Epithelial cell of esophagus (primary cell): ENCODE measurements around the gene RPL32.

Experiments
- DNase-seq: peaks from one replicate; pipeline ENCODE4 v3.0.0; 2010; ENCODE audit warnings: low read depth
- H3K4me3 ChIP-seq: 2 replicates; pipeline ENCODE4 v1.5.1; 2011; ENCODE audit warnings: mild to moderate bottlenecking, low read length, control low read depth
- TF ChIP-seq, protein P1 (sequence below): IDR thresholded peaks from 2 replicates; pipeline ENCODE4 v1.5.1; 2011; ENCODE audit warnings: low read depth, mild to moderate bottlenecking, low read length, control low read depth, inconsistent platforms; ENCODE audit not compliant: insufficient read depth; ENCODE audit errors: missing control alignments

RPL32 gene

DNA sequence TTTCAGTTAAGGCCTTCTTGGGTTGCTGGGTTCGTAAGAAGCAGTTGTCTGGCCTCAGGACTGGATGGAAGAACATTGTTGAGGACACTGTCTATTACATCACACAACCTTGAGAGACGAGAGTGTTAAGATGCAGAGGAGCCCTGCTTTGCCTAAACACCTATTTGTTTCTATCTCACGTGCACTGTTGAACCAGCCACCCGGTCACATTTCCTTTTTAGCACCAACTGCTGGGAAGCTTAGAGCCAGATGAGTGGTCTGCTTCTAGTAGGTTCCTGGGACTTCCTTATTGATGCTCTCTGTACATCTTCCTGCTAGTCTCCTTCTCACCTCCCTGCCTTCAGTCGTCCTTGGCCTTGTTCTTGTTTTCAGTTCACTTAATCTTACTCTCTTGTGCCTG, 22.6 kb downstream of the RPL32 start:
- H3K4me3 ChIP-seq, result no peak overlapping the region
- TF ChIP-seq, protein P1, sequence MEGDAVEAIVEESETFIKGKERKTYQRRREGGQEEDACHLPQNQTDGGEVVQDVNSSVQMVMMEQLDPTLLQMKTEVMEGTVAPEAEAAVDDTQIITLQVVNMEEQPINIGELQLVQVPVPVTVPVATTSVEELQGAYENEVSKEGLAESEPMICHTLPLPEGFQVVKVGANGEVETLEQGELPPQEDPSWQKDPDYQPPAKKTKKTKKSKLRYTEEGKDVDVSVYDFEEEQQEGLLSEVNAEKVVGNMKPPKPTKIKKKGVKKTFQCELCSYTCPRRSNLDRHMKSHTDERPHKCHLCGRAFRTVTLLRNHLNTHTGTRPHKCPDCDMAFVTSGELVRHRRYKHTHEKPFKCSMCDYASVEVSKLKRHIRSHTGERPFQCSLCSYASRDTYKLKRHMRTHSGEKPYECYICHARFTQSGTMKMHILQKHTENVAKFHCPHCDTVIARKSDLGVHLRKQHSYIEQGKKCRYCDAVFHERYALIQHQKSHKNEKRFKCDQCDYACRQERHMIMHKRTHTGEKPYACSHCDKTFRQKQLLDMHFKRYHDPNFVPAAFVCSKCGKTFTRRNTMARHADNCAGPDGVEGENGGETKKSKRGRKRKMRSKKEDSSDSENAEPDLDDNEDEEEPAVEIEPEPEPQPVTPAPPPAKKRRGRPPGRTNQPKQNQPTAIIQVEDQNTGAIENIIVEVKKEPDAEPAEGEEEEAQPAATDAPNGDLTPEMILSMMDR, result no peak

DNA sequence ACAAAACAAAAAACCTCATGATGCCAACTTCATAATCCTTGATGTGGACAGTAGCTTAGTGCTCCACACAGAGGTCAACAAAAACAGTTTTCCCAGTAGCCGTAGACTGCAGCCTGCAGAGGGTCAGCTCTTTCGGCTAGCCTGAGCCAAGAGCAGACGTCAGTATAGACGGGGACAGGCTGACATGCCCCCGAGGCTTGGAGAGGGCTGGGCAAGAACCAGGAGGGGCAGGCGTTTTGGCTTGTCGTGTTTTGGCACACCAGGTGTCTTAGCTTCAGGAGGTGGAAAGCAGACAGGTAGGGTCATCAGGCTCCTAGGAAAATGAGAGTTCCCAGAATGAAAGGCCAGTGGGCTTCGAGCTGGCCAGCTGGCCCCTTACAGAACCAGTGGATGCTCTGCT, 23.1 kb downstream of the RPL32 start:
- H3K4me3 ChIP-seq, result no peak overlapping the region
- TF ChIP-seq, protein P1, result no peak
- no peak for DNase-seq

More for the DNA sequence above, 22.6 kb downstream of the RPL32 start:
- DNase-seq, result no peak

DNA sequence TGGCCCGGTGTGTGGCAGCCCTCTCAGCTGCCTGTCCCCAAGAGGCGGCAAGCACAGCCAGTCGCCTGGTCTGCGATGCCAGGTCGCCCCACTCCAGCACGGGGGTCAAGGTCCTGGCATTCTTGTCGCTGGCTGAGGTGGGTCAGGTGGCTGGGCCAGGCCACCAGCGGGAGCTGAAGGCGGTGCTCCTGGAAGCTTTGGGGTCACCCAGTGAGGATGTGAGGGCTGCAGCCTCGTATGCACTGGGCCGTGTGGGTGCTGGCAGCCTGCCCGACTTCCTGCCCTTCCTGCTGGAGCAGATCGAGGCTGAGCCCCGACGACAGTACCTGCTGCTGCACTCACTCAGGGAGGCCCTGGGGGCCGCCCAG, 24.0 kb downstream of the RPL32 start:
- TF ChIP-seq, protein P1, result no peak
- H3K4me3 ChIP-seq, result no peak overlapping the region
- DNase-seq, result no peak

DNA sequence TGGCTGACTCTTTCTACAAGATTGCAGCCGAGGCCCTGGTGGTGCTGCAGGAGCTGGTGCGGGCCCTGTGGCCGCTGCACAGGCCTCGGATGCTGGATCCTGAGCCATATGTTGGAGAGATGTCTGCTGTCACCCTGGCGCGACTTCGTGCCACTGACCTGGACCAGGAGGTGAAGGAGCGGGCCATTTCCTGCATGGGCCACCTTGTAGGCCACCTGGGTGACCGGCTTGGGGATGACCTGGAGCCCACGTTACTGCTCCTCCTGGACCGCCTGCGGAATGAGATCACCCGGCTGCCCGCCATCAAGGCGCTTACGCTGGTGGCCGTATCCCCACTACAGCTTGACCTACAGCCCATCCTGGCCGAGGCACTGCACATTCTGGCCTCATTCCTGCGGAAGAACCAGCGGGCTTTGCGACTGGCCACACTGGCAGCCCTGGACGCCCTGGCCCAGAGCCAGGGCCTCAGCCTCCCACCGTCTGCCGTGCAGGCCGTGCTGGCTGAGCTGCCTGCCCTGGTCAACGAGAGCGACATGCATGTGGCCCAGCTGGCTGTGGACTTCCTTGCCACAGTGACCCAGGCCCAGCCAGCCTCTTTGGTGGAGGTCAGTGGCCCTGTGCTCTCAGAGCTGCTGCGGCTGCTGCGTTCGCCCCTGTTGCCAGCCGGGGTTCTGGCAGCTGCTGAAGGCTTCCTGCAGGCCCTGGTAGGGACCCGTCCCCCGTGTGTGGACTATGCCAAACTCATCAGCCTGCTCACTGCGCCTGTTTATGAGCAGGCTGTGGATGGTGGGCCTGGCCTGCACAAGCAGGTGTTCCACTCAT, 24.6 kb downstream of the RPL32 start:
- TF ChIP-seq, protein P1, result no peak
- no peak for DNase-seq
- no peak overlapping the region for H3K4me3 ChIP-seq

DNA sequence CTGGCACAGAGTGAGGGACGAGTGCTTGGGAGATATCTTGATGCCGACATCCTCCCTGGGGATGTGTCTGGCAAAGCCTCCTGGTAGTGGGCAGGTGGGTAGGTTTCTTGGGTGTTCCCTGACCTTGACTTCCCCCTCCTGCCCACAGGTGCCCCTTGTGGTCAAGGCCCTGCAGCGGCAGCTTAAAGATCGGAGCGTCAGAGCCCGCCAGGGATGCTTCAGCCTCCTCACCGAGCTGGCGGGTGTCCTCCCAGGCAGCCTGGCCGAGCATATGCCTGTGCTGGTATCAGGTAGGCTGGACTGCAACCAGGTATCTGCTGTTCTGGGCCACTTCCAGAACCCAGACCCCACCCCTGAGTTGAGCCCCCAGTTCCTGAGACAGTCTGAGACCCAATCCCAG, 25.6 kb downstream of the RPL32 start:
- TF ChIP-seq, protein P1, result no peak
- no peak for DNase-seq
- no peak overlapping the region for H3K4me3 ChIP-seq

DNA sequence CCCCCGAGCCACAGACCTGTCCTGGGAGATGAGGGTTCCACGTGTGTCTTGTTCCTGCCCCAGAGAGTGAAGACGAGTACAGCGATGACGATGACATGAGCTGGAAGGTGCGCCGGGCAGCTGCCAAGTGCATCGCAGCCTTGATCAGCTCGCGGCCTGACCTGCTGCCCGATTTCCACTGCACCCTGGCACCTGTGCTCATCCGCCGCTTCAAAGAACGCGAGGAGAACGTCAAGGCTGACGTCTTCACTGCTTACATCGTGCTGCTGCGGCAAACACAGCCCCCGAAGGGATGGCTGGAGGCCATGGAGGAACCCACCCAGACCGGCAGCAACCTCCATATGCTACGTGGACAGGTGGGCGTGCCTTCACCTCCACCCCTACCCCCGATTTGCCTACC, 26.3 kb downstream of the RPL32 start:
- H3K4me3 ChIP-seq, result no peak overlapping the region
- TF ChIP-seq, protein P1, result no peak
- no peak for DNase-seq

DNA sequence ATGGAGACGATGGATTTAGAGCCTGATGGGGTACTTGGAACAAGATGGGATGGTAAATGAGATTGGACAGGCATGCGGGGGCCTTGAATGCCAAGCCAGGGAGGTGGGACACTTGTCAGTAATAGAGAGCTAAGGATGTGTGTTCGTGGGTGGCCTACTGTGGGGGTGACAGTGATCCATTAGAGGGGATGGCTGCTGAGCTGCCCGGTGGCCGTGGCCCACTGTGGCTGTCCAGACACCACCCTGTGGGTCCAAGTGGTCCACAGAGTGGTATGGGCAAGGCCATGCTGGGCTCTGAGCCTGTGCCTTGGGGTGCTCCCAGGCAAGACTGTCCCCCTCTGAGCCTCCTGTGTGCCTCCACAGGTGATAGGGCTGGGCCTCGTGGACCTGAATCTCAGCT, 27.4 kb downstream of the RPL32 start:
- TF ChIP-seq, protein P1, result no peak
- DNase-seq, result no peak
- H3K4me3 ChIP-seq, result no peak overlapping the region
